Measurements from ENCODE around the gene MUC20. TPM values are rescaled to one million over a fixed set of nuclear protein-coding genes. Genes with fewer than 3 reads are reported as not detected.

The MUC20 gene
- total and polyA plus RNA-seq, 4 donors, result 1.1 to 9.7 (median 7.7) TPM

- Histone ChIP-seq H3K4me1 (ENCODE audit: control insufficient read depth in 4 of 4, insufficient read depth in 4 of 4, low read length in 3 of 4) (no peaks in the 10 kb centered on the region), H3K4me3 (ENCODE audit: low read depth in 1 of 3, low read length in 3 of 3) (no peak overlapping the region), H3K27ac (ENCODE audit: low read depth in 1 of 2, low read length in 2 of 2) (no peak overlapping the region), H3K36me3 (ENCODE audit: control insufficient read depth in 4 of 4, insufficient read depth in 3 of 4, low read depth in 1 of 4, low read length in 3 of 4) (peaks cover 0 to 13% (median 4%) of the 10 kb centered on the region in 4 donors), H3K9ac (ENCODE audit: low read depth in 1 of 2, low read length in 2 of 2) (no peak overlapping the region), H3K9me3 (ENCODE audit: control insufficient read depth in 4 of 4, low read length in 3 of 4) (no peaks in the 10 kb centered on the region), H3K27me3 (ENCODE audit: control insufficient read depth in 4 of 4, insufficient read depth in 4 of 4, low read length in 3 of 4) (no peaks in the 10 kb centered on the region)
- TF ChIP-seq ATF3 (IDR thresholded peaks at IDR 0.05), result no peak
- TF ChIP-seq, protein P1, sequence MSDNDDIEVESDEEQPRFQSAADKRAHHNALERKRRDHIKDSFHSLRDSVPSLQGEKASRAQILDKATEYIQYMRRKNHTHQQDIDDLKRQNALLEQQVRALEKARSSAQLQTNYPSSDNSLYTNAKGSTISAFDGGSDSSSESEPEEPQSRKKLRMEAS (IDR thresholded peaks at IDR 0.05), result no peak
- TF ChIP-seq HNF4G (IDR thresholded peaks at IDR 0.05), result no peak
- no peak for TF ChIP-seq FOXA1 (IDR thresholded peaks at IDR 0.05)
- TF ChIP-seq, protein P2, sequence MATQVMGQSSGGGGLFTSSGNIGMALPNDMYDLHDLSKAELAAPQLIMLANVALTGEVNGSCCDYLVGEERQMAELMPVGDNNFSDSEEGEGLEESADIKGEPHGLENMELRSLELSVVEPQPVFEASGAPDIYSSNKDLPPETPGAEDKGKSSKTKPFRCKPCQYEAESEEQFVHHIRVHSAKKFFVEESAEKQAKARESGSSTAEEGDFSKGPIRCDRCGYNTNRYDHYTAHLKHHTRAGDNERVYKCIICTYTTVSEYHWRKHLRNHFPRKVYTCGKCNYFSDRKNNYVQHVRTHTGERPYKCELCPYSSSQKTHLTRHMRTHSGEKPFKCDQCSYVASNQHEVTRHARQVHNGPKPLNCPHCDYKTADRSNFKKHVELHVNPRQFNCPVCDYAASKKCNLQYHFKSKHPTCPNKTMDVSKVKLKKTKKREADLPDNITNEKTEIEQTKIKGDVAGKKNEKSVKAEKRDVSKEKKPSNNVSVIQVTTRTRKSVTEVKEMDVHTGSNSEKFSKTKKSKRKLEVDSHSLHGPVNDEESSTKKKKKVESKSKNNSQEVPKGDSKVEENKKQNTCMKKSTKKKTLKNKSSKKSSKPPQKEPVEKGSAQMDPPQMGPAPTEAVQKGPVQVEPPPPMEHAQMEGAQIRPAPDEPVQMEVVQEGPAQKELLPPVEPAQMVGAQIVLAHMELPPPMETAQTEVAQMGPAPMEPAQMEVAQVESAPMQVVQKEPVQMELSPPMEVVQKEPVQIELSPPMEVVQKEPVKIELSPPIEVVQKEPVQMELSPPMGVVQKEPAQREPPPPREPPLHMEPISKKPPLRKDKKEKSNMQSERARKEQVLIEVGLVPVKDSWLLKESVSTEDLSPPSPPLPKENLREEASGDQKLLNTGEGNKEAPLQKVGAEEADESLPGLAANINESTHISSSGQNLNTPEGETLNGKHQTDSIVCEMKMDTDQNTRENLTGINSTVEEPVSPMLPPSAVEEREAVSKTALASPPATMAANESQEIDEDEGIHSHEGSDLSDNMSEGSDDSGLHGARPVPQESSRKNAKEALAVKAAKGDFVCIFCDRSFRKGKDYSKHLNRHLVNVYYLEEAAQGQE (IDR thresholded peaks at IDR 0.05), result no peak
- TF ChIP-seq CTCF (IDR thresholded peaks at IDR 0.05; ENCODE audit: low read depth, low read length, missing input control), result no peak
- TF ChIP-seq HNF4A (conservative IDR thresholded peaks at IDR 0.05), result no peak
- no peak for TF ChIP-seq EGR1 (IDR thresholded peaks at IDR 0.05; ENCODE audit: low read depth in 2 of 2)
- TF ChIP-seq SP1 (IDR thresholded peaks at IDR 0.05), result no peak
- WGBS, result 88% methylated on average over 5 of the region's 5 CpGs
- DNase-seq (ENCODE audit: low spot score), result no peak
These were observed 22.0 kb upstream of the MUC20 start for GRCh38 chr3:195698647-195699387.

DNA sequence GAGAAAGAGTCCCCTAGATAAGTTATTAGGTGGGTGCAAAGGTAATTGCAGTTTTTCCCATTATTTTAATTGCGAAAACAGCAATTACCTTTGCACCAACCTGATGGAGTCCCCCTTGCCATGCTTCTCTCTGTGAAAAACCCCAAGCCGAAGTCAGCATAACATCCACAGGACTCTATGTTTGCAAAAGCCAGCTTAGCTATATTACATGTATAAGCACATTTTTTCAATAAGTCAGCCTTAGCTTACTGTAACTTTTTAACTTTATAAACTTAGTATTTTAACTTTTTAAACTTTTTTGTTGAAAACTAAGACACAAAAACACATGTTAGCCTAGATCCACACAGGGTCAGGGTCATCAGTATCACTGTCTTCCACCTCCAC lies 21.4 kb upstream of the MUC20 start:
- Histone ChIP-seq H3K9ac (ENCODE audit: low read depth in 1 of 2, low read length in 2 of 2) (no peak overlapping the region), H3K4me1 (ENCODE audit: control insufficient read depth in 4 of 4, insufficient read depth in 4 of 4, low read length in 3 of 4) (no peaks in the 10 kb centered on the region), H3K27ac (ENCODE audit: low read depth in 1 of 2, low read length in 2 of 2) (no peak overlapping the region), H3K27me3 (ENCODE audit: control insufficient read depth in 4 of 4, insufficient read depth in 4 of 4, low read length in 3 of 4) (no peaks in the 10 kb centered on the region), H3K36me3 (ENCODE audit: control insufficient read depth in 4 of 4, insufficient read depth in 3 of 4, low read depth in 1 of 4, low read length in 3 of 4) (peaks cover 0 to 7% (median 2%) of the 10 kb centered on the region in 4 donors), H3K9me3 (ENCODE audit: control insufficient read depth in 4 of 4, low read length in 3 of 4) (no peaks in the 10 kb centered on the region), H3K4me3 (ENCODE audit: low read depth in 1 of 3, low read length in 3 of 3) (no peak overlapping the region)
- WGBS, result 95% methylated on average over 2 of the region's 2 CpGs
- no peak for DNase-seq (ENCODE audit: low spot score)
- TF ChIP-seq FOXA2 (IDR thresholded peaks at IDR 0.05), result no peak
- no peak for TF ChIP-seq TAF1 (conservative IDR thresholded peaks at IDR 0.05)
- TF ChIP-seq, protein P2 (IDR thresholded peaks at IDR 0.05), result no peak
- TF ChIP-seq HNF4A (conservative IDR thresholded peaks at IDR 0.05), result no peak
- no peak for TF ChIP-seq GABPA (IDR thresholded peaks at IDR 0.05 in 1 of 2, conservative IDR thresholded peaks at IDR 0.05 in 1 of 2)
- TF ChIP-seq, protein P3, sequence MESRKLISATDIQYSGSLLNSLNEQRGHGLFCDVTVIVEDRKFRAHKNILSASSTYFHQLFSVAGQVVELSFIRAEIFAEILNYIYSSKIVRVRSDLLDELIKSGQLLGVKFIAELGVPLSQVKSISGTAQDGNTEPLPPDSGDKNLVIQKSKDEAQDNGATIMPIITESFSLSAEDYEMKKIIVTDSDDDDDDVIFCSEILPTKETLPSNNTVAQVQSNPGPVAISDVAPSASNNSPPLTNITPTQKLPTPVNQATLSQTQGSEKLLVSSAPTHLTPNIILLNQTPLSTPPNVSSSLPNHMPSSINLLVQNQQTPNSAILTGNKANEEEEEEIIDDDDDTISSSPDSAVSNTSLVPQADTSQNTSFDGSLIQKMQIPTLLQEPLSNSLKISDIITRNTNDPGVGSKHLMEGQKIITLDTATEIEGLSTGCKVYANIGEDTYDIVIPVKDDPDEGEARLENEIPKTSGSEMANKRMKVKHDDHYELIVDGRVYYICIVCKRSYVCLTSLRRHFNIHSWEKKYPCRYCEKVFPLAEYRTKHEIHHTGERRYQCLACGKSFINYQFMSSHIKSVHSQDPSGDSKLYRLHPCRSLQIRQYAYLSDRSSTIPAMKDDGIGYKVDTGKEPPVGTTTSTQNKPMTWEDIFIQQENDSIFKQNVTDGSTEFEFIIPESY (IDR thresholded peaks at IDR 0.05), result no peak
- no peak for TF ChIP-seq RAD21 (IDR thresholded peaks at IDR 0.05)
- no peak for TF ChIP-seq NR2F2 (IDR thresholded peaks at IDR 0.05)
- TF ChIP-seq, protein P1 (IDR thresholded peaks at IDR 0.05), result no peak
- no peak for TF ChIP-seq CTCF (IDR thresholded peaks at IDR 0.05; ENCODE audit: low read depth, low read length, missing input control)
- no peak for TF ChIP-seq EGR1 (IDR thresholded peaks at IDR 0.05; ENCODE audit: low read depth in 2 of 2)
- TF ChIP-seq SP1 (IDR thresholded peaks at IDR 0.05), result no peak
- TF ChIP-seq HNF4G (IDR thresholded peaks at IDR 0.05), result no peak
- no peak for TF ChIP-seq FOXA1 (IDR thresholded peaks at IDR 0.05)
- TF ChIP-seq YY1 (IDR thresholded peaks at IDR 0.05), result no peak
